ENCODE measurements around the gene PATL1.

GRCh38 chr11:59692915-59693314 lies 24.1 kb upstream of the PATL1 start:
- TF ChIP-seq, protein P1, sequence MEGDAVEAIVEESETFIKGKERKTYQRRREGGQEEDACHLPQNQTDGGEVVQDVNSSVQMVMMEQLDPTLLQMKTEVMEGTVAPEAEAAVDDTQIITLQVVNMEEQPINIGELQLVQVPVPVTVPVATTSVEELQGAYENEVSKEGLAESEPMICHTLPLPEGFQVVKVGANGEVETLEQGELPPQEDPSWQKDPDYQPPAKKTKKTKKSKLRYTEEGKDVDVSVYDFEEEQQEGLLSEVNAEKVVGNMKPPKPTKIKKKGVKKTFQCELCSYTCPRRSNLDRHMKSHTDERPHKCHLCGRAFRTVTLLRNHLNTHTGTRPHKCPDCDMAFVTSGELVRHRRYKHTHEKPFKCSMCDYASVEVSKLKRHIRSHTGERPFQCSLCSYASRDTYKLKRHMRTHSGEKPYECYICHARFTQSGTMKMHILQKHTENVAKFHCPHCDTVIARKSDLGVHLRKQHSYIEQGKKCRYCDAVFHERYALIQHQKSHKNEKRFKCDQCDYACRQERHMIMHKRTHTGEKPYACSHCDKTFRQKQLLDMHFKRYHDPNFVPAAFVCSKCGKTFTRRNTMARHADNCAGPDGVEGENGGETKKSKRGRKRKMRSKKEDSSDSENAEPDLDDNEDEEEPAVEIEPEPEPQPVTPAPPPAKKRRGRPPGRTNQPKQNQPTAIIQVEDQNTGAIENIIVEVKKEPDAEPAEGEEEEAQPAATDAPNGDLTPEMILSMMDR (IDR thresholded peaks at IDR 0.05) = no peak
- no peak for TF ChIP-seq POLR2AphosphoS5 (IDR thresholded peaks at IDR 0.05; ENCODE audit: low read depth, low read length)

All from Panc1 (cell line).